WTC11 (cell line): ENCODE data around the gene TBL1Y.

ENCODE experiments used
- CREB1 ChIP-seq: sonication (generic); formaldehyde crosslinking; IDR thresholded peaks from 2 replicates; pipeline ENCODE4 v1.8.0; 2023; ENCODE audit warnings: mild to moderate bottlenecking, missing genetic modification reagents
- CTCF ChIP-seq: fragments of 200-600 bp; IDR thresholded peaks from 2 replicates; pipeline ENCODE4 v1.8.0; 2022; ENCODE audit warnings: antibody characterized with exemption
- FOXJ3 ChIP-seq: sonication (generic); formaldehyde crosslinking; IDR thresholded peaks from 2 replicates; pipeline ENCODE4 v1.9.0; 2021; ENCODE audit warnings: missing genetic modification reagents, mild to moderate bottlenecking, borderline replicate concordance
- GABPB1 ChIP-seq: sonication (generic); formaldehyde crosslinking; IDR thresholded peaks from 2 replicates; pipeline ENCODE4 v1.8.1; 2023; ENCODE audit warnings: mild to moderate bottlenecking, missing genetic modification reagents
- NR3C1 ChIP-seq: sonication (generic); formaldehyde crosslinking; conservative IDR thresholded peaks from 2 replicates; pipeline ENCODE4 v1.8.1; 2023; ENCODE audit warnings: low read depth, mild to moderate bottlenecking, missing genetic modification reagents
- SP1 ChIP-seq: sonication (generic); formaldehyde crosslinking; conservative IDR thresholded peaks from 2 replicates; pipeline ENCODE4 v1.8.1; 2022; ENCODE audit warnings: missing genetic modification reagents
- ZBTB21 ChIP-seq: sonication (generic); formaldehyde crosslinking; IDR thresholded peaks from 2 replicates; pipeline ENCODE4 v1.8.1; 2023; ENCODE audit warnings: mild to moderate bottlenecking, missing genetic modification reagents, borderline replicate concordance
- ZNF423 ChIP-seq: fragments of 250-450 bp; sonication (Bioruptor Pico); IDR thresholded peaks from 2 replicates; pipeline ENCODE4 v2.1.2; 2022; ENCODE audit warnings: mild to moderate bottlenecking, moderate library complexity
- TF ChIP-seq, protein P1 (sequence below): sonication (generic); formaldehyde crosslinking; IDR thresholded peaks from 2 replicates; pipeline ENCODE4 v1.8.1; 2022; ENCODE audit warnings: low read depth, missing genetic modification reagents, borderline replicate concordance
- TF ChIP-seq, protein P2 (sequence below): sonication (generic); formaldehyde crosslinking; IDR thresholded peaks from 2 replicates; pipeline ENCODE4 v1.8.1; 2023; ENCODE audit warnings: mild to moderate bottlenecking, moderate library complexity, missing genetic modification reagents

DNA sequence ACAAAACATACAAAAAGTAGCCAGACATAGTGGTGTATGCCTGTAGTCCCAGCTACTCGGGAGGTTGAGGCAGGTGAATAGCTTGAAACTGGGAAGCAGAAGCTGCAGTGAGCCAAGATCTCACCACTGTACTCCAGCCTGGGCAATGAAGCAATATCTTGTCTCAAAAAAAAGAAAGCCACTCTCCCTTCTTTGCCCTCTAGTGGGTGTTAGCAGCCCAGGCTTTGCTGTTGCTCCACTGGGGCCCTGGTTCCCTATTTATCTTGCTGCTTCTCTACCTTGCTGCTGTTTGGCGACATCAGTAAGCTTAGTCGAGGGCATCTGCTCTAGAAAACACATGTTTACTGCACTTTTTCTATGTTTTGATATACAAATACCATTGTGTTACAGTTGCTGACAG is 189.2 kb downstream of the TBL1Y start:
- TF ChIP-seq SP1 (CRISPR knock-in tag) (no peak), CREB1 (no peak), CTCF (no peak), NR3C1 (no peak), GABPB1 (CRISPR knock-in tag) (no peak), ZNF423 (CRISPR knock-in tag) (no peak), FOXJ3 (CRISPR knock-in tag) (no peak), ZBTB21 (CRISPR knock-in tag) (no peak)
- TF ChIP-seq, protein P1, sequence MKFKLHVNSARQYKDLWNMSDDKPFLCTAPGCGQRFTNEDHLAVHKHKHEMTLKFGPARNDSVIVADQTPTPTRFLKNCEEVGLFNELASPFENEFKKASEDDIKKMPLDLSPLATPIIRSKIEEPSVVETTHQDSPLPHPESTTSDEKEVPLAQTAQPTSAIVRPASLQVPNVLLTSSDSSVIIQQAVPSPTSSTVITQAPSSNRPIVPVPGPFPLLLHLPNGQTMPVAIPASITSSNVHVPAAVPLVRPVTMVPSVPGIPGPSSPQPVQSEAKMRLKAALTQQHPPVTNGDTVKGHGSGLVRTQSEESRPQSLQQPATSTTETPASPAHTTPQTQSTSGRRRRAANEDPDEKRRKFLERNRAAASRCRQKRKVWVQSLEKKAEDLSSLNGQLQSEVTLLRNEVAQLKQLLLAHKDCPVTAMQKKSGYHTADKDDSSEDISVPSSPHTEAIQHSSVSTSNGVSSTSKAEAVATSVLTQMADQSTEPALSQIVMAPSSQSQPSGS (CRISPR knock-in tag): no peak
- TF ChIP-seq, protein P2, sequence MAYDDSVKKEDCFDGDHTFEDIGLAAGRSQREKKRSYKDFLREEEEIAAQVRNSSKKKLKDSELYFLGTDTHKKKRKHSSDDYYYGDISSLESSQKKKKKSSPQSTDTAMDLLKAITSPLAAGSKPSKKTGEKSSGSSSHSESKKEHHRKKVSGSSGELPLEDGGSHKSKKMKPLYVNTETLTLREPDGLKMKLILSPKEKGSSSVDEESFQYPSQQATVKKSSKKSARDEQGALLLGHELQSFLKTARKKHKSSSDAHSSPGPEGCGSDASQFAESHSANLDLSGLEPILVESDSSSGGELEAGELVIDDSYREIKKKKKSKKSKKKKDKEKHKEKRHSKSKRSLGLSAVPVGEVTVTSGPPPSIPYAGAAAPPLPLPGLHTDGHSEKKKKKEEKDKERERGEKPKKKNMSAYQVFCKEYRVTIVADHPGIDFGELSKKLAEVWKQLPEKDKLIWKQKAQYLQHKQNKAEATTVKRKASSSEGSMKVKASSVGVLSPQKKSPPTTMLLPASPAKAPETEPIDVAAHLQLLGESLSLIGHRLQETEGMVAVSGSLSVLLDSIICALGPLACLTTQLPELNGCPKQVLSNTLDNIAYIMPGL (CRISPR knock-in tag): no peak
